Middle frontal gyrus (tissue), 1 donor: ENCODE measurements around the gene ZNF239.
"Not testable (repeated sequence)": the region's sequence is repeated elsewhere in the genome, so short reads cannot be mapped to it uniquely, and the experiment has no call there.

ENCODE experiments used
- DNase-seq: peaks from one replicate; pipeline ENCODE4 v3.0.0-alpha.2; 2015; ENCODE audit warnings: low spot score; ENCODE audit errors: extremely low spot score

Gene ZNF239

DNA sequence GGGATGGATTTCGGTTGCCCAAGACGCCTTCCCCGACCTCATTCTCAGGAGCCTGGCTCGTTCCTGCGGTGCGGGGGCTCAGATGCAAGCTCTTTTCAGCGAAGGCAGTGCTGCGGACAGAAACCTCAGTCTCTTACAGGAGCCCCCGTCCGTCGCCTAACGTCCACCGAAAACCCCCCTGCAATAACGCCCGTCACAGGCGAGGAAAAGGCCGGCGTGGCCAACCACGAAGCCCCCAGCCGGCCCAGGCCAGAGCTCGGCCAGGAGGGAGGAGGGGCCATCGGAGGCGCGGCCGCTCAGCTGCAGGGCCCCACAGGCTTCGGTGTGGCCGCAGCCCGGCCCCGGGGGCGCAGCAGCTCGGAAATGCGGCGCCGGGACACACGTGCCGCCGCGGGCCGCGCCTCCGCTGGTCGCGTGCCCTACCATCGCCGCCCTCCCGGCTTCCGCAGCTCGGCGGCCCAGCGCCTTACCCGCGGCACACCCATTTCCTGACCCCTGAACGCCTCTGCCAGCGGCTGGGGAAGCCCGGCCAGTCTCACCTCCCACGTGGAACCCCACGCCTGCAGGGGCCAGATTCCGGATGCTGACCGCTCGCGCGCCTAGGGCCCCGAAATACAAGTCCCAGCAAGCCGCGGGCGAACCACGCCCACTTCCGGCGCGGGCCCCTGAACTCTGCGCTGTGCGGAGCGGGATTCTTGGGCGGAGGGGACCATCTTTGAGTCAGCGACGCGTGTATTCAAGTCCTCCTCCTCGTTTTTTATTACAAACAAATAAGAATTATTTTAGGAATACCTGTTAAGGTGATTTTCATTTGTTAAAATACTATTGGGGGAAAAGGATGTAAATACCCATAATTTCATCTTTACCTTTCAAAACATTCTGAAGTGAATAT, at the start of gene ZNF239:
TSS of gene ZNF239 (minus strand) at position 616 of the 892 bp plus-strand sequence. CDS start 16,537 bp downstream, outside the sequence.
- DNase-seq = peak; percentile 85

DNA sequence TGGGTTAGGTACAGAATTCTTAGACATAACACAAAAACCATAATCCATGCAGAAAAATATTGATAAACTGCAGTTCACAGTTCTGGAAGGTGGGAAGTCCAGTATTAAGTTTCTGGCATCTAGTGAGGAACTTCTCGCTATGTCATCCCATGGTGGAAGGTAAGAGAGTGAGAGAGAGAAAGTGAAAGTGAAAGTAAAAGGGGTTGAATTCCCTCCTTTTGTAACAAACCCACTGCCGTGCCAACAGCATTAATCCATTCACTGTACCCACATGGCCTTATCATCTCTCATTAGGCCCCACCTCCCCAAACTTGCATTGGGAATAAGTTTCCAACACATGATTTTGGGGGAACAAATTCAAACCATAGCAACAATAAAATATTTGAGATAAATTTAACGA, 48.9 kb upstream of the ZNF239 start:
- no peak for DNase-seq

DNA sequence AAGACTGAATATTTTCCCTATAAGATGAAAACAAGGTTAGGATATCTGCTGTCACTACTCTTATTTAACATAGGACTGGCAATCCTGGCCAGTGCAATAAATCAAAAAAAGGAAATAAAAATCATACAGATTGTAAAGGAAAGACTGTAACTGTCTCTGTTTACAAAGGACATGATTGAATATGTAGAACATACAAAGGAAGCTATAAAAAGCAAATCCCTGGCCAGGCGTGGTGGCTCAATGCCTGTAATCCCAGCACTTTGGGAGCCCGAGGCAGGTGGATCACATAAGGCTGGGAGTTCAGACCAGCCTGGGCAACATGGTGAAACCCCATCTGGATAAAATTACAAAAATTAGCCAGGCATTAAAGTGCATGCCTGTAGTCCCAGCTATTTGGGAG, 47.6 kb upstream of the ZNF239 start:
- no peak for DNase-seq

DNA sequence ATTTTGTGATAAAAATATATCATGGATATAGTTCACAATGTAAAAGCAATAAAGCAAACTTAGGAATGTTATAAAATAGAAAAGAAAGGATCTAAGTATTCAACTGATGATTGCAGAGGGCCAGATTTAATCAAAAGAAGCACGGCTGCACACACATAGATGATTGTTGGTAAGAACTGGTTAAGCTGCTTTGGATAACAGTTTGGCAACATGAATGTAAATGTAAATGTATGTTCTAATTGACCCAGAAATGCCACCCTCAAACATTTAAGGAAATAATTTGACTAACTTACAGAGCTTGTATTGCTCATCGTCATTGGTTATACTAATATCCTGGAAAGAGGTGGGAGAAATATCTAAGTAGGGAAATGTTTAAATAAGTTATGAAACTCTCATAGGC, 45.0 kb upstream of the ZNF239 start:
- no peak for DNase-seq

DNA sequence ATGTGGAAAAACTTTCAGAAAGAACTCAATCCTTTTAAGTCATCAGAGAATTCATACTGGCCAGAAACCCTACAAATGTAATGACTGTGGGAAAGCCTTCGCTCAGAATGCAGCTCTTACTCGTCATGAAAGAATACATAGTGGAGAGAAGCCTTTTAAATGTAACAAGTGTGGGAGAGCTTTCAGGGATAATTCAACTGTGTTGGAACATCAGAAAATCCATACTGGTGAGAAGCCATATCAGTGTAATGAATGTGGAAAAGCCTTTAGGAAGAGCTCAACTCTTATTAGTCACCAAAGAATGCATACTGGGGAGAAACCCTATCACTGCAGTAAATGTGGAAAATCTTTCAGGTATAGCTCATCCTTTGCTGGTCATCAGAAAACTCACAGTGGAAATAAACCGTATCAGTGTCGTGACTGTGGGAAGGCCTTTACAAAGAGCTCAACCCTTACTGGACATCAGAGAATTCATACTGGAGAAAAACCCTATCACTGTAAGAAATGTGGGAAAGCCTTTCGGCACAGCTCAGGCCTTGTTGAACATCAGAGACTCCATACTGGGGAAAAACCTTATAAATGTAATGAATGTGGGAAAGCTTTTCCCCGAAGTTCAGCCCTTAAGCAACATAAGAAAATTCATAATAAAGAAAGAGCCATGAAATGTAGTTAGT, 42.4 kb upstream of the ZNF239 start:
- DNase-seq = no peak

DNA sequence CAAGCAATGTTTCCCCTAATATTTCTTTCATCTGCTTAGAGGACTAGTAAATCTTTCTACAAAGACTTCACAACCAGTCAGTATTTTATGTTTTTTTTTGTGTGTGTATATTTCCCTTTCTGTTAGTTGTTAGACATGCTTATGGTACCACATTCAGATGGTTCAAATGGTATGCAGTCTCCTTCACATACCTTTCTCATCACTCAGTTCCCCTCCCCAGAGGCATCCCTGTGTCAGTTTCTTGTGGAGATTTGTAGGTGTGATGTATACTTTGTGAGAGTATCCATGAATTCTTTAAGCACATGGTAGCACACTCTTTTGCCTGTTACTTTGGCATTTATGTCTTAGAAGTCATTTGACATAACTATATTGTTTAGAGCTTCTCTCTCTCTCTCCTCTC, 36.2 kb upstream of the ZNF239 start:
- no peak for DNase-seq

DNA sequence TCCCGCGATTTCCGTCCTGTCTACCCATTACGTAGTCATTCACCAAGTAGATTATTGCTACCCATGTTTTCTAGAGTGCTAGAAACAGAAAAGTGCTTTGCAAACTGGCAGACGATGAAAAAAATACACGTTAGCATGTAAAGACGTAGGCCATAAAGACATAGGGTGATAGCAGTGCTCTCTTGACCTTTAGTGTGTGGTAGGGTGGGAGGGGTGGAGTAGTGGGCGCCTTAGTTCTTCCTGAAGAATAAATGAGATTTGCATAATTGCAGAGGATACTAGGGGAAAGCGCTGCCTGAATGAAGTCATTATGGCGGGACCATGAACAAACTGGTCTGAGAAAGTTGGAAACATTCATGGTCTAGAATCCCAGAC, 32.8 kb upstream of the ZNF239 start:
- DNase-seq = no peak

DNA sequence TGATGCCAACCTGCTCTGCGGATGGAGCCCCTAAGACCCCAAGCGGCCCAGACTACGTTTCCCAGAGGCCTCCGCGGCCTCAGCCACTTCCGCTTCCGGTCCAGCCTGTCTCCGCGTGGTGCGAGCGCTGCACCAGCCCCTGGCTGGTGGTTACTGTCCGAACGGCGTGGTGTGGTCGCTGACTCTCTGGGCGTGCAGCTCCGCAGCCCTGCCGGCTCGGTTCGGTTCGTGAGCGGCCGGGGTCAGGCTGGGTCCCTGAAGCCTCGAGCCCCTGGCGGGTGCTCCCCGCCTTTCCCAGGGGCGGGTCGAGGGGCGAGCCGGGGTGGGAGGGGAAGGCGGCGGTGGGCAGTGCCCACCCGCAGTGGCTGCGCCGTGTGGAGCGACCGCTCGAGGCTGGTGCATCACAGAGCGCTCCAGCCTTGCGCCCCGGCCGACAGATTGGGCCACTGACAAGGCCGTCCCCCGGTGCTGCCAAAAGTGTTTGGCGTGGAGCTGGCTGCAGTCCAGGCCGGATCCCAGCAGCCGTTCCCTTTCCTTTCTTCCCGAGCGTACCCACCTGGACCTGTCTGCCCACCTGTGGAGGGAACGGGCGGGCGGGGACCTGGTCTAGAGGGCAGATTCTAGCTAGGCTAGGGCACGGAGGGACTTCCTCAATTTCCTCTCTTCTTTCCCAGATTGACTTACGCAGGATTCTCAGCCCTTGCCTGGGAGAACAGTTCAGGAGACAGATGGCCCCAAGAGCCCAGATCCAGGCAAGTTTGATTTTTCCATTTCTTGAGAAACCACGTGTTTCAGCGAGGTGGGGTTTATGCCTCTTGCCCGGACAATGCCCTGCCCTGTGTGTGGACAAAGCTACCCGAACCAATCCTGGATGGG, 32.1 kb upstream of the ZNF239 start, which contains the start of gene ZNF485:
TSS of gene ZNF485 (plus strand) at position 116 of the 876 bp plus-strand sequence. CDS start at position 729, 613 bp downstream.
- peak; percentile 75 for DNase-seq

DNA sequence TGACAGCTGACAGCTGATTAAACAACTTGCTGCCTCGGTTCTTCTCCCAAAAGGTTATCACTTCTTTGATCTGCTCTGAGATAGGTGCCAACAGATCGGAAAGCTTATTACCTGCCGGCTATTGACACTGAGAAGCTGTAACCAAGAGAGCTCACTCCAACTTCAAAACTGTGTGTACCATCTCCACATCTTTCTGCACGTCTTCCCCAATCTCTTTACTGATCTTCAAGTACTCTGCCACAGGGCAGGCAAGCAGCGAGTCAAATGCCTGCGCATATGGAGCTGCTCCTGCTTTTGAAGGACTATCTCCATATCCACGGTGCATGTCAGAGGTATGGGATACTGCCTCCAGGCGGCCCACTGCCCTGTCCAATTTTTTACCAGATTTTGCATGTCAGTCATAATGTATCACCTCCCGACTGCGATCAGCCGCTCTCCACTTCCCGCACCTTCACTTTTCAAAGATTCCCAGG, 31.5 kb upstream of the ZNF239 start:
- DNase-seq = no peak

DNA sequence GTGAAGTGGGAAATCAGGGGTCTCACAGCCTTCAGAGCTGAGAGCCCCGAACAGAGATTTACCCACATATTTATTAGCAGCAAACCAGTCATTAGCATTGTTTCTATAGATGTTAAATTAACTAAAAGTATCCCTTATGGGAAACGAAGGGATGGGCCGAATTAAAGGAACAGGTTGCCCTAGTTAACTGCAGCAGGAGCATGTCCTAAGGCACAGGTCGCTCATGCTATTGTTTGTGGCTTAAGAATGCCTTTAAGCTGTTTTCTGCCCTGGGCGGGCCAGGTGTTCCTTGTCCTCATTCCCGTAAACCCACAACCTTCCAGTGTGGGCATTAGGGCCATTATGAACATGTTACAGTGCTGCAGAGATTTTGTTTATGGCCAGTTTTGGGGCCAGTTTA, 27.2 kb upstream of the ZNF239 start:
- not testable (repeated sequence) for DNase-seq

DNA sequence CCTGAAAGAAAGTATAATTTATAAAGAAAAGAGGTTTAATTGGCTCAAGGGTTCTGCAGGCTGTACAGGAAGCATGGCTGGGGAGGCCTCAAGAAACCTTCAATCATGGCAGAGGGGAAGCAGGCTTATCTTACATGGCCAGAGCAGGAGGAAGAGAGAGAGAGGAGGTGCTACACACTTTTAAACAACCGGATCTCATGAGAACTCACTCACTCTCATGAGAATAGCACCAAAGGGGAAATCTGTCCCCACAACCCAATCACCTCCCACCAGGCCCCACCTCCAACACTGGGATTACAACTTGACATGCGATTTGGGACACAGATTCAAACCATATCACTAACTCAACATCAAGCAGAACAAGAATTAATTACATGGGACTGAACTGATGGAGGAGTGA, 24.9 kb upstream of the ZNF239 start:
- DNase-seq = no peak

DNA sequence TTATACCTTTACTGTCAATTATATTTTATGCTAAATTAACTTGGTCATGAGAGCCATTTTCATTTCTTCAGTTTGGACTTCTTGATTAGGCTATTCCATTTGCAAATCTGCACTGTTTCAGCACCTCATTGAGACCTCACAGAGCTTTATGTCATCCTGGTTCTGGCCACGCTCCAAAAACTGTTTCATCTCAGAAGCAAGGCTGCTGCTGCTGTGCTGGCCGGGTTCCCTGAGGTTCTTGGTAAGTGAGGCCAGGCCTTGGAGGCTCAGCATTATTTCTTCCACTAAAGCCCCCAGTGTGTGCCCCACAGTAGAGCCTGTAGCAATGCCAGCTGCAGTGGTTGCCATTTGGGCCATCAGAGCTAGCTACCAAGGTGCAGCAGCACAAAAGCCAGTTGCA, 24.0 kb upstream of the ZNF239 start:
- no peak for DNase-seq

DNA sequence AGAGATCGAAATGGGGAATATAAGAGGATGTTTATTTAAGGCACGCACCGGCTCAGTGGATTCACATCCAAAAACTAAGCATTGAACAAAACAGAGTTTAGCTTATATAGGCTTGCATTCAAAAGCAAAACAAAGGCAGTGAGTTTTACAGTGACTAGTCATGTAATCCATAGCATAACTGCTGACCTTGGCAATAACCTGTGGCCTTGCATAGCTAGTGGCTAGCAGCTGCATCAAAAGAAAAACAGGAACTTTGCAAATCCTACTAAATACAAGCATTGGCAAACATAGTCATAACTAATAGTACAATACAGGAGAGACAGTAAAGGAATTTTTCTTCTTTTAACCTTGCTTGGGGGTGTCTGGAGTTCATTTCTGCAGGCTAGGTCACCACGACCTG, 22.1 kb upstream of the ZNF239 start:
- no peak for DNase-seq

DNA sequence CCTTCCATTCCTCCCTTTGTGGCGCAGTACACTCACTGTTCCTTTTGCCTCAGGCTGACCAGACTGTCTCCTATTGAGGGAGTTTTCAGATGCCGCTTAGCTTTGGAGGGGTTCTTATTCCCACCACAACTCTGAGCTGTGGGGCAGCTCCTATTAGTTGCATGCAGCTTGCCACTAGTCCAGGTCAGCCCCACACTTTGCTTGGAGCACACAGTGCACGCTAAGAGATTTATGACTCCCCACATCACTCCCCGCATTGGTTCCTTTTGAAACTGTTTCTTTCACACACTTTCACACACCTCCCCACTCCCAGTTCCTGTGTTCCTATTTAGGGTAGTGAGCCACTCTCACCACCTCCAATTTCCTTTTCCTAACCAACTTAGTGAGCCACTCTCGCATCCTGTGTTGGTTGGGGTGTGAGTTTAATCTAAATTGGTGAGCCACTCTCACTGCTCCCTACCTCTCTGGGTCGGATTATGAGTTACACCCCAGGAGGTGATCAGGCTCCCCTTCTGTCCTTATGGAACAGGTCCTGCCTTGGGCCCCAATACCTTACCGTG, 21.4 kb upstream of the ZNF239 start:
- DNase-seq = no peak

DNA sequence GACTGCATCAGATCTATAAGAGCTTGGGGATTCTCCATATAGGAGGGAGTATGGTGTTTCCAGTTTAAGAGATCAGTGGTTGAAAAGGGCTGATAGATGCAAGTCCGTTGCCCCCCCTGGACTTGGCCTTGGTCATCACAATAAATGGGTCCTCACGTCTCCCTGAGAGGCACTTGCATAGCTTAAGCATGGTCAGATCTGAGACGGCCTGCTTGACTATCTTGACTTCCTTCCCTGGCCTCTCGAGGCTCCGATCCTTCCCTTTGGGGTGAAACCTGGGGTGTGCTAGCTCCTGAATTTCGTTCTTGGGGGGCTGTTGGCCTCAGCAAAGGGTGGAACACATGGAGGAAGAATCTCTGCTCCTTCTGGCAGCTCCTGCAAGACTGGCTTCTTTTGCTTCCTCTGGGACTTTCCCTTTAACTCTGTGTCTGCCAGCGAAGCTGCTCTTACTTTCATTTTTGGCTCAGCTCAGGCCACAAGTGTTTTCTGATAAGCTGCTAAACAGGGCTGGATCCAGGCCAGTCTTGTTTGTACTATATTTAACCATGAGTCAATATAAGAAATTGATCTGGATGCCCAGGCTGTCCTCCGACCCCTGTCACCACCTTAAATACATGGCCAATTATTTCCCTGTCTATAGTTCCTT, 20.7 kb upstream of the ZNF239 start:
- no peak for DNase-seq

DNA sequence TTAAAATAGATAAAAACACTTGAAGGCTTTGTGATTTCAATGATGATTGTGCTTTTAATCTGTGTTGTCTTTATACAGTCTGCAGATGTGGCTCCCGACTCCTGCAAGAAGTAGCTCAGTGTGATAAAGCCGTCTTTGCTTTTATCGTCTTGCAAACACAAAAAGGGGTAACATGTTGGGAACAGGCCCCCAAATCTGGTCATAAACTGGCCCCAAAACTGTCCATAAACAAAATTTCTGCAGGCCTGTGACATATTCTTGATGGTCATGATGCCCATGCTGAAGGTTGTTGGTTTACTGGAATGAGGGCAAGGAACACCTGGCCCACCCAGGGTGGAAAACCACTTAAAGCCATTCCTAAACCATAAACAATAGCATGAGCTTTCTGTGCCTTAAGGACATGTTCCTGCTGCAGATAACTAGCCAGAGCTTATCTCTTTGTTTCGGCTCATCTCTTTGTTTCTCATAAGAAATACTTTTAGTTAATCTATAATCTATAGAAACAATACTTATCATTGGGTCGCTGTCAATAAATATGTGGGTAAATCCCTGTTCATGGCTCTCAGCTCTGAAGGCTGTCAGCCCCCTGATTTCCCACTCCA, 17.0 kb upstream of the ZNF239 start:
- DNase-seq = no peak

DNA sequence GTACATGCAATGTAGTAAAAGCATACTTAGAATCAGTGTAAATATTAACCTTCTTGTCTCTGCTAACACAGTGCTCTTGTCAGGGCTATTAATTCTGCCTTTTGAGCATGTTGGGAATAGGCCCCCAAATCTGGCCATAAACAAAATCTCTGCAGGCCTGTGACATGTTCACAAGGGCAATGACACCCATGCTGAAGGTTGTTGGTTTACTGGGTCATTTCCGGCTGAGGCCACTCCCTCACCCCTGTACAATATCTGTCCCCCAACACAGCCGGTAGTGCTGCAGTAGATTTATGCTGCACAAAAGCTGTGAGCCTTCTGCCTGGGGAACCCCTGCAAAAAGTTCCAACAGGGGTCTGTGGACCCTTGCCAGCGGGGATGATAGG, 12.3 kb upstream of the ZNF239 start:
- DNase-seq = not testable (repeated sequence)

DNA sequence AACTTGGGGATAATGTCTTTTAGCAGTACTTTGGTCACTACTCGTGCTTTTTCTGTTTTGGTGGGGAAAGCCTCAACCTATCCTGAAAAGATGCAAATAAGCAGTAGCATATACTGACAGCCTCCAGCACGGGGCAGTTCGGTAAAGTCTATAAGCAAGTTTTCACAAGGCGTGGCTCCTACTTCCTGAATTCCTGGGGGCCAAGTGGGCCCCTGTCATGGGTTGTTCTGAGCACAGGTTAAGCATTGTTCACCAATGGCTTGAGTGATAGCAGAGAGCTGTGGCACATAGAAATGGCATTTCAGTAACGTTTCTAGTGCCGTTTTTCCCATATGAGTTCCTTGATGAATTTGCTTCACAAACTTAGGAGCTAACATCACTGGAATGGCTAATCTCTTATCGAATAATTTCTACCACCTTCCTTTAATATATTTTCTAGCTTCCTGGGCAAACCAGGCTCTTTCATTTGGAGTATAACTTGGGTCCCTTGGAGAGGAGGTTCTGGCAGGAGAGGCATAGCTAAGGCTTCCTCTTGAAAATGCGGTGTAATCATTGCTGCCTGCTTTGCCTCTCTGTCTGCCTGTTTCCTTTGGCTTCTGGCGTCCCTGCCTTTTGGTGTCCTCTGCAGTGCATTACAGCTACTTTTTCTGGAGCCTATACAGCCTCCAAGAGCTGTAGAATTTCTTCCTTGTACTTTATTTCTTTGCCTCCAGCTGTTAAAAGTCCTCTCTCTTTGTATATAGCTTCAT, 11.7 kb upstream of the ZNF239 start:
- no peak for DNase-seq

DNA sequence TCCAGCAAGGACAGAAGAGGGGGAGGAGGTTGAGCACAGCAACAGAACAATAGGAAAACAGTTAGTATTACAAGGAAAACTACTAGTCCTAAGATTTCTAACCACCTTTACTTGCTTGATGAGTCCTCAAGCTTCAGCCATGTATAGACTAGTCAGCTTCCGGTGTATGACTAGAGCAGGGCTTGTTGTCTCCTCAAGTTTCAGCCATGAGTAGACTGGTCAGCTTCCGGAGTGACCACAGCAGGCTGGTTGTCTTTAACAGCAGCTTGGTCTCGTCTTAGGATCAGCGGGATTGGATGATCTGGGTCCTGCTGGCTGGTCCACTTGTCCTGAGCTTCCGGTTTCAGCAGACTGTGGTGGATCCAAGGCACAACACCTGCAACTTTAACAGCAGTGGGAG, 10.6 kb upstream of the ZNF239 start:
- no peak for DNase-seq

DNA sequence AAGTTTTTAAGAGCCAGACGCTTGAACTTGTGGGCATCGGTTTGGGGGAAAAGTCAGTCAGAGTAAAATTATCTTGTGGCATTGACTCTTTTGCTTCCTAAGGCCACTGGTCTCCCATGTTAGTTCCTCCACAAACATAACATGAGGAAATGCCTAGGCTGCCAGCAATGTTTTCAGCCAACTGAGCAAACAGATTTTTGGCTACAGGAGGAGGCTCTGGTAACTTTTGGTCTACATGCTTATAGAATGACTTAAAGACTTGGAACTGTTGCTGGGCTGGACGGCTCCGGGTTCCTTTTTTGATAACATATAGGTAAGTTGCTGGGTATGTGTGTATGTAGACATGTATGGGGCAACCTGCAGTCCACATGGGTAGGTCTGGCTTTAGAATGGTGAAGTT, 9.6 kb upstream of the ZNF239 start:
- no peak for DNase-seq
